Activated CD4-positive, alpha-beta T cell treated with anti-CD3 and anti-CD28 coated beads for 48 hours (primary cell): ENCODE data around the gene FAM161B.
"Not testable (repeated sequence)": the region's sequence is repeated elsewhere in the genome, so short reads cannot be mapped to it uniquely, and the experiment has no call there.

Source experiments
- DNase-seq: peaks from one replicate; pipeline ENCODE4 v3.0.0-alpha.2; 2020

The FAM161B gene

GRCh38 chr14:73937012-73937411 lies 12.9 kb downstream of the FAM161B start:
- DNase-seq, result no peak

GRCh38 chr14:73936548-73936947 lies 13.3 kb downstream of the FAM161B start:
- no peak for DNase-seq

- no peak for DNase-seq
Measured at GRCh38 chr14:73935666-73936065, 14.2 kb downstream of the FAM161B start.

GRCh38 chr14:73924337-73924736 lies 25.6 kb downstream of the FAM161B start:
- no peak for DNase-seq

- DNase-seq, result not testable (repeated sequence)
Measured at GRCh38 chr14:73919457-73919856, 30.4 kb downstream of the FAM161B start.

GRCh38 chr14:73916324-73916723 lies 33.6 kb downstream of the FAM161B start:
- DNase-seq, result no peak

GRCh38 chr14:73913256-73913655 lies 36.6 kb downstream of the FAM161B start:
- DNase-seq, result no peak

GRCh38 chr14:73909681-73910080 lies 40.2 kb downstream of the FAM161B start:
- DNase-seq, result no peak

GRCh38 chr14:73903028-73903427 lies 46.9 kb downstream of the FAM161B start:
- no peak for DNase-seq

GRCh38 chr14:73896521-73896920 lies 53.4 kb downstream of the FAM161B start:
- DNase-seq, result no peak

- no peak for DNase-seq
Measured at GRCh38 chr14:73895939-73896338, 54.0 kb downstream of the FAM161B start.

- DNase-seq, result not testable (repeated sequence)
Measured at GRCh38 chr14:73894180-73894687, 55.7 kb downstream of the FAM161B start.

GRCh38 chr14:73889376-73889775 lies 60.5 kb downstream of the FAM161B start:
- no peak for DNase-seq

GRCh38 chr14:73888971-73889370 lies 60.9 kb downstream of the FAM161B start:
- no peak for DNase-seq

- DNase-seq, result no peak
Measured at GRCh38 chr14:73888460-73888725, 61.5 kb downstream of the FAM161B start.

- DNase-seq, result no peak
Measured at GRCh38 chr14:73887694-73888459, 62.0 kb downstream of the FAM161B start.

- no peak for DNase-seq
Measured at GRCh38 chr14:73887318-73887616, 62.6 kb downstream of the FAM161B start.

- peak; percentile 96 for DNase-seq
Measured at GRCh38 chr14:73886449-73887317, 63.2 kb downstream of the FAM161B start, which contains the start of gene ZNF410. Gene ZNF410, plus strand, starts transcription at chr14:73886859. Its CDS starts 5,317 bp downstream, at chr14:73892176.

- no peak for DNase-seq
Measured at GRCh38 chr14:73884438-73885190, 65.3 kb downstream of the FAM161B start.
